ENCODE measurements around the gene PFKL.
A peak's percentile ranks its signal among the peaks of the same experiment; 100 is the strongest.

The PFKL gene

DNA sequence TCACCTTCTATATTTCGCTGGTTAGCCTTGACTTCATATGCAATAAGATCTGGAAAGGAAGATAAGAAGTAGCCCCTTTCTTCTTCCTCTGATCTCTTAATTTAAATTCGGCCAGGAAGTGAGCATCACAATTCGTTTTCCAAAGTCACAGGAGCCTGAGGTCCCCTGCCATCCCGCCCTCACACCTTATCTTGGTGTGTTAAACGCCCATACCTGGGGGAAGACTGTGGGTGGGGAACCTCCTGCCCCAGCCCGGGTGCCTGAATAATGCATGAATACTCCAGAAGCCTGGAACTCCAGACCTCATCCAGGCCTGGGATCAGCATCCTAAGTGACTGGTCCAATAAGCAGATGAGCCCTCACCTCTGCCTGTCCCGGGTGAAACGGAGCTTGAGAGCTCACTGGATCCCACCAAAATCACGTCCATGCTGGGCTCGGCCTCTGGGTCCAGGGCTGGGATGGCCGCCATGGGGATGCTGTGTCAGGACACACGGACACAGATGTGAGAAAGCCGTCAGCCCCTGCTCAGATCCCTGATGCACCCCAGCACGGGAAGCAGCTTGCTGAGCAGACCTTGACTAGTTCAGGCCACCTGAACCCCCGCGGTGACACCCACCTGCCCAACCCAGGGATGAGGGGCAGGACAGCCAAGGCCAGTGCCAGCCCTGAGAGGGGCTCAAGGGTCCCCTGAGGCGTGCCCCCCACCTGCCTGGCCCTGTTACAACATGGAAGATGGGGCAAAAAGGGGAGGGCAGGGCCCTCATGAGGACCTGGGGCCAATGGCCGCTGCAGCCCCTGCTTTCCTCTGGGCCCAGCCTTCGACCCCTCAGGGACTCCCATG, 38.8 kb upstream of the PFKL start:
- TF ChIP-seq, protein P1, sequence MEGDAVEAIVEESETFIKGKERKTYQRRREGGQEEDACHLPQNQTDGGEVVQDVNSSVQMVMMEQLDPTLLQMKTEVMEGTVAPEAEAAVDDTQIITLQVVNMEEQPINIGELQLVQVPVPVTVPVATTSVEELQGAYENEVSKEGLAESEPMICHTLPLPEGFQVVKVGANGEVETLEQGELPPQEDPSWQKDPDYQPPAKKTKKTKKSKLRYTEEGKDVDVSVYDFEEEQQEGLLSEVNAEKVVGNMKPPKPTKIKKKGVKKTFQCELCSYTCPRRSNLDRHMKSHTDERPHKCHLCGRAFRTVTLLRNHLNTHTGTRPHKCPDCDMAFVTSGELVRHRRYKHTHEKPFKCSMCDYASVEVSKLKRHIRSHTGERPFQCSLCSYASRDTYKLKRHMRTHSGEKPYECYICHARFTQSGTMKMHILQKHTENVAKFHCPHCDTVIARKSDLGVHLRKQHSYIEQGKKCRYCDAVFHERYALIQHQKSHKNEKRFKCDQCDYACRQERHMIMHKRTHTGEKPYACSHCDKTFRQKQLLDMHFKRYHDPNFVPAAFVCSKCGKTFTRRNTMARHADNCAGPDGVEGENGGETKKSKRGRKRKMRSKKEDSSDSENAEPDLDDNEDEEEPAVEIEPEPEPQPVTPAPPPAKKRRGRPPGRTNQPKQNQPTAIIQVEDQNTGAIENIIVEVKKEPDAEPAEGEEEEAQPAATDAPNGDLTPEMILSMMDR (IDR thresholded peaks at IDR 0.05; ENCODE audit: insufficient read depth, missing control alignments): no peak
- FAIRE-seq: no peak

DNA sequence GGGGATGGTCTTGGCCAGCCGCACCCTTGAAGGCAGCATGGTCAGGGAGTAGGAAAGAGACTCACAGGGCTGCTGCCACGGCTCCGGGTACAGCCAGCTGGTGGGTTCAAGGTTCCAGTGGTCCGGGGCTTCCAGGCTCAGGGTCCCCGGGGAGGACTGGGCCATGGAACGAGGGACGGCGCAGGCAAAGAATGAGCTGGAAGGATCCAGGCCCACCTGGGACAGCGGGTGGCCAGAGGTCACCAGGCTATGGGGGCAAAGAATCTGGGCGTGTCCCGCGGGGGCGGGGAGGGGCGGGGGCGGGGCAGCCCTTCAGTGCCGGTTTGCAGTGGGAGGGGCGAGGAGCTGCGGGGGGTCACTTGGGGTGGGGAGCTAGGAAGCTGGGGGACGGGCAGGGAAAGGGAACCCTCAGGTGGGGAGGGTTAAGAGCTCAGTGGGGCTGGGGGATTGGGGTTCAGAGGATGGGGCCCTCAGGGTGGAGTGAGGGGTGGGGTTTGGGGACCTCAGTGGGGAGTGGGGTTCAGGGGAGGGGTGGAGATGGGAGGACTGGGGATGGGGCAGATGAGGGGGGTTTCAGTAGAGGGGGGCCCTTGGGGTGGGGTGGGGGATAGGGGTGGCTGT, 38.1 kb upstream of the PFKL start, which contains the start of gene DNMT3L:
TSS of gene DNMT3L (minus strand) at position 223 of the 621 bp plus-strand sequence. CDS start 638 bp downstream, outside the sequence.
- FAIRE-seq: no peak
- TF ChIP-seq, protein P1 (IDR thresholded peaks at IDR 0.05; ENCODE audit: insufficient read depth, missing control alignments): no peak
- no peak for DNase-seq (ENCODE audit: insufficient read length, low spot score)

More for the DNA sequence above, 38.8 kb upstream of the PFKL start:
- DNase-seq (ENCODE audit: insufficient read length, low spot score): no peak

DNA sequence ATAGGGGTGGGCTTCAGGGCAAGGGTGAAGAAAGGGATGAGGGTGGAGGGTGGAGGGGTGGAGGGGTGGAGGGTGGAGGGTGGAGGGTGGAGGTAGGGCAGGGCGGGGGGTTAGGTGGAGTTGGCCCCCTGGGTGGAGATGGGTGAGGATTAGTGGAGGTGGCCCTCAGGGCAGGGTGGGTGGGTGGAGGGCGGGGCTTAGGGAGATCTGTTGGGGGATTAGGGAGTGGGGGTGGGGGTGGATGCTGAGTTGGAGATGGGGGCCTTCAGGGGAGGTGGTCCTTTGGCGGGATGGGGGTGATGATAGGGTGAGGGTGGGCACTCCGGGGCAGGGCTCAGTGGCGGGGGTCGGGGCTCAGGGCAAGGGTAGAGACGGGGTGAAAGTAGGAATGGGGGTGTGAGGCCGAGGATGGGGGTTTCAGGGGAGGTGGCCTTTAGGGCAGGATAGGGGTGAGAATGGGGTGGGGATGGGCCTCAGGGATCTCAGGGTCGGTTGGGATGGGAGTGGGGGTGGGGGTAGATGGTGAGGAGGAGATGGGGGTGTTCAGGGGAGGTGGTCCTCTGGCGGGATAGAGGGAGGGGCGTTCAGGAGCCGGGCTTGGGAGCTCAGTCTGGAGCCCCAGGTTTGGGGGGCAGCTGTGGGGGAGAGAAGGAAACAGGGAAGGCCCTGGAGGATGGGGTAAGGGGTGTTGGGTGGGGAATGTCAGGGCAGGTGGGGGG, 37.4 kb upstream of the PFKL start:
- FAIRE-seq (no peak), DNase-seq (ENCODE audit: insufficient read length, low spot score) (no peak)
- TF ChIP-seq, protein P1 (IDR thresholded peaks at IDR 0.05; ENCODE audit: insufficient read depth, missing control alignments): no peak

DNA sequence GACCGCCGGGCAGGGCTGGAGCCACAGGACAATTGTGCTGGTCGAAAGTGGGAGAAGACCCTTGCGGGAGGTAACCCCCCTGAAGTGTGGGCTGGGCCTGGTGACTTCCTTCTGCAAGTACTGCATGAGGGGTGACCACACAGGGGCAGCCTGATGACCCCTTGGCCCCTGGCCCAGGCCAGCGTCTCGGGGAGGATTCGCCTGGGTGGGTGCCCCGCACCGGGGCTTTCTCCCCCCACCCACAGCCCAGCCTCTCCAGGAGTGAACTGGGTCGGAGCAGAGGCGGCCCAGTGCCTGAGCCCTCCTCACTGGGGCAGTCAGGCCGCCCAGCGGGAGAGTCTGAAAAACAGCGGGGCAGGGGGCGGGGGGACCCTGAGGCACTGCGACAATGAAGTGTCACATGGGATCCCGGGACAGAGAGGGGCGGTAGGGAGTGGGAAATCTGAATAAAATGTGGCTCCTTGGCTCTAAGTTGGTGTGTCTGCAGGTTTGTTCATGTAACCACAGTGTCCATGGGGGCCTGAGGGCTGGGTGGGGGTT, 36.6 kb upstream of the PFKL start:
- FAIRE-seq (no peak), DNase-seq (ENCODE audit: insufficient read length, low spot score) (no peak)
- TF ChIP-seq, protein P1 (IDR thresholded peaks at IDR 0.05; ENCODE audit: insufficient read depth, missing control alignments): no peak

DNA sequence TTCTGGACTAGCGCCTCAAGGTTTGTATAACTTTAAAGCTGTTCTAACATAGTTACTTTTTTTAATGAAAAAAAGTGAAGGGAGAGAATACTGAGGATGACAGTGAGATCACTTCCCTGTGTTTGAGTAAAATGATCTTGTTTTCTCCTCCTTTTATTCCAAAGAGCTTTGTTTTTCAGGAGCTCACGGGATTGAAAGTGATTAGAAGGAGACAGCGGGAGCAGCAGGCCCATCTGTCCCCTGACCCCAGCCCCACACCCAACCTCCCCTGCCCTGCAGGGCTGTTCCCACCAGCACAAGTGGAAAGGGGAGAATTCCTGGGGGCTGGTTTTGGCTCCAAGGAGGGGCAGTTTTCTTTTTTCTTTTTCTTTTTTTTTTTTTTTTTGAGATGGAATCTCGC, 36.1 kb upstream of the PFKL start:
- TF ChIP-seq, protein P1 (IDR thresholded peaks at IDR 0.05; ENCODE audit: insufficient read depth, missing control alignments): no peak
- peak; percentile 79 for DNase-seq (ENCODE audit: insufficient read length, low spot score)
- no peak for FAIRE-seq

DNA sequence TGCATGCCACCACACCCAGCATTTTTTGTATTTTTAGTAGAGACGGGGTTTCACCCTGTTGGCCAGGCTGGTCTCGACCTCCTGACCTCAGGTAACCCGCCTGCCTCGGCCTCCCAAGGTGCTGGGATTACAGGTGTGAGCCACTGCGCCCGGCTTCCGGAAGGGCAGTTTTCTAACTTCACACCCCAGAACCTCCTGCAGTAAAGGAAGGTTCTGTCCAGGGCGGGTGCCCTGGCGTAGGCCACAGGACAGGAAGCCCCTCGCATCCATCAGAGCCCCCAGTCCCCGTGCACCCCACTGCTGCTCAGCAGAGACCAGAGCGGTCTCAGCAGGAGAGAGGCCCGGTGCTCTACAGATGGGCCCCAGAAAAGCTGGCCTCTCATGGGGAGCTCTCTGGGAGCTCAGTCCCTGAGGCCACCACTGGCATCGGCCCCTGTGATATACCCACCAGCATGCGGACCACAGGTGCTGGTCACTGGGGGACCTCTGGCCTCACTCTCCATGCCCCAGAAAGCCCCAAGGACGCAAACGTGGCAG, 34.1 kb upstream of the PFKL start:
- DNase-seq (ENCODE audit: insufficient read length, low spot score) (no peak), FAIRE-seq (no peak)
- TF ChIP-seq, protein P1 (IDR thresholded peaks at IDR 0.05; ENCODE audit: insufficient read depth, missing control alignments): no peak
